Measurements from ENCODE around the gene CFAP57.

GRCh38 chr1:43135857-43136781 lies 36.0 kb upstream of the CFAP57 start:
- TF ChIP-seq, protein P1, sequence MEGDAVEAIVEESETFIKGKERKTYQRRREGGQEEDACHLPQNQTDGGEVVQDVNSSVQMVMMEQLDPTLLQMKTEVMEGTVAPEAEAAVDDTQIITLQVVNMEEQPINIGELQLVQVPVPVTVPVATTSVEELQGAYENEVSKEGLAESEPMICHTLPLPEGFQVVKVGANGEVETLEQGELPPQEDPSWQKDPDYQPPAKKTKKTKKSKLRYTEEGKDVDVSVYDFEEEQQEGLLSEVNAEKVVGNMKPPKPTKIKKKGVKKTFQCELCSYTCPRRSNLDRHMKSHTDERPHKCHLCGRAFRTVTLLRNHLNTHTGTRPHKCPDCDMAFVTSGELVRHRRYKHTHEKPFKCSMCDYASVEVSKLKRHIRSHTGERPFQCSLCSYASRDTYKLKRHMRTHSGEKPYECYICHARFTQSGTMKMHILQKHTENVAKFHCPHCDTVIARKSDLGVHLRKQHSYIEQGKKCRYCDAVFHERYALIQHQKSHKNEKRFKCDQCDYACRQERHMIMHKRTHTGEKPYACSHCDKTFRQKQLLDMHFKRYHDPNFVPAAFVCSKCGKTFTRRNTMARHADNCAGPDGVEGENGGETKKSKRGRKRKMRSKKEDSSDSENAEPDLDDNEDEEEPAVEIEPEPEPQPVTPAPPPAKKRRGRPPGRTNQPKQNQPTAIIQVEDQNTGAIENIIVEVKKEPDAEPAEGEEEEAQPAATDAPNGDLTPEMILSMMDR (IDR thresholded peaks at IDR 0.05) = no peak
- no peak for TF ChIP-seq POLR2A (IDR thresholded peaks at IDR 0.05)

Data from prostate gland (tissue), 2 donors.